HL-60 (cell line): ENCODE data around the gene CD38.
"Not testable (repeated sequence)": the region's sequence is repeated elsewhere in the genome, so short reads cannot be mapped to it uniquely, and the experiment has no call there.

Experiments
- DNase-seq, 2 experiments: peaks; one replicate each; pipeline ENCODE4 v3.0.0-alpha.2; 2010 to 2020; ENCODE audit warnings: low read depth in 1 of 2, low spot score in 1 of 2
- H3K27ac ChIP-seq: fragments of 250-450 bp; sonication (Bioruptor Pico); replicated peaks from 2 replicates; pipeline ENCODE4 v1.5.1; 2020; ENCODE audit warnings: mild to moderate bottlenecking, moderate library complexity
- H3K27me3 ChIP-seq: fragments of 250-450 bp; sonication (Bioruptor Pico); 2 replicates; pipeline ENCODE4 v1.5.1; 2021; ENCODE audit warnings: mild to moderate bottlenecking, moderate library complexity; ENCODE audit not compliant: insufficient read depth, poor library complexity, severe bottlenecking
- H3K4me3 ChIP-seq: replicated peaks from 2 replicates; pipeline ENCODE4 v1.5.1; 2011; ENCODE audit warnings: mild to moderate bottlenecking, control low read depth, low read length; ENCODE audit not compliant: insufficient read depth
- CTCF ChIP-seq: IDR thresholded peaks from one replicate; pipeline ENCODE4 v1.5.1; 2011; ENCODE audit warnings: low read length, control low read depth, inconsistent platforms; ENCODE audit not compliant: insufficient read depth
- GABPA ChIP-seq: IDR thresholded peaks from 2 replicates; pipeline ENCODE4 v1.6.1; 2012; ENCODE audit warnings: low read depth
- POLR2AphosphoS5 ChIP-seq: IDR thresholded peaks from 2 replicates; pipeline ENCODE4 v1.6.1; 2012; ENCODE audit warnings: low read depth
- REST ChIP-seq: IDR thresholded peaks from 2 replicates; pipeline ENCODE4 v1.6.1; 2012; ENCODE audit warnings: low read depth; ENCODE audit not compliant: insufficient replicate concordance
- SPI1 ChIP-seq: IDR thresholded peaks from 2 replicates; pipeline ENCODE4 v1.6.1; 2012; ENCODE audit warnings: low read depth, mild to moderate bottlenecking, borderline replicate concordance

Gene CD38

GRCh38 chr4:15836362-15836761, 58.2 kb downstream of the CD38 start:
- no peaks in the 10 kb centered on the region for H3K27me3 ChIP-seq
- H3K27ac ChIP-seq: no peak overlapping the region
- DNase-seq: no peak
- no peak overlapping the region for H3K4me3 ChIP-seq
- TF ChIP-seq GABPA (no peak), CTCF (no peak), REST (no peak), SPI1 (no peak), POLR2AphosphoS5 (no peak)

GRCh38 chr4:15837591-15837990, 59.5 kb downstream of the CD38 start:
- Histone ChIP-seq H3K27me3 (no peaks in the 10 kb centered on the region), H3K4me3 (no peak overlapping the region), H3K27ac (no peak overlapping the region)
- no peak for DNase-seq
- no peak for TF ChIP-seq POLR2AphosphoS5
- TF ChIP-seq GABPA: no peak
- no peak for TF ChIP-seq REST
- no peak for TF ChIP-seq CTCF
- no peak for TF ChIP-seq SPI1

GRCh38 chr4:15841194-15841730, 63.1 kb downstream of the CD38 start:
- DNase-seq, H3K4me3 ChIP-seq, H3K27me3 ChIP-seq, H3K27ac ChIP-seq: not testable (repeated sequence)

GRCh38 chr4:15847746-15848145, 69.6 kb downstream of the CD38 start:
- Histone ChIP-seq H3K27me3 (no peaks in the 10 kb centered on the region), H3K4me3 (no peak overlapping the region), H3K27ac (no peak overlapping the region)
- TF ChIP-seq REST (no peak), CTCF (no peak)
- DNase-seq: no peak
